Measurements from ENCODE around the gene ENTR1. TPM values are rescaled to one million over a fixed set of nuclear protein-coding genes. Genes with fewer than 3 reads are reported as not detected.

Gene ENTR1
- total RNA-seq, 4 donors from 2014 or later: 26.3 to 55.1 (median 44.0) TPM

GRCh38 chr9:136396219-136396515 lies 14.2 kb downstream of the ENTR1 start:
- peaks cover 0 to 73% of the 10 kb centered on the region in 2 donors for H3K36me3 ChIP-seq
- TF ChIP-seq POLR2AphosphoS5 (IDR thresholded peaks at IDR 0.05) (no peak), EP300 (IDR thresholded peaks at IDR 0.05) (no peak), POLR2A (IDR thresholded peaks at IDR 0.05) (no peak)
- TF ChIP-seq, protein P1, sequence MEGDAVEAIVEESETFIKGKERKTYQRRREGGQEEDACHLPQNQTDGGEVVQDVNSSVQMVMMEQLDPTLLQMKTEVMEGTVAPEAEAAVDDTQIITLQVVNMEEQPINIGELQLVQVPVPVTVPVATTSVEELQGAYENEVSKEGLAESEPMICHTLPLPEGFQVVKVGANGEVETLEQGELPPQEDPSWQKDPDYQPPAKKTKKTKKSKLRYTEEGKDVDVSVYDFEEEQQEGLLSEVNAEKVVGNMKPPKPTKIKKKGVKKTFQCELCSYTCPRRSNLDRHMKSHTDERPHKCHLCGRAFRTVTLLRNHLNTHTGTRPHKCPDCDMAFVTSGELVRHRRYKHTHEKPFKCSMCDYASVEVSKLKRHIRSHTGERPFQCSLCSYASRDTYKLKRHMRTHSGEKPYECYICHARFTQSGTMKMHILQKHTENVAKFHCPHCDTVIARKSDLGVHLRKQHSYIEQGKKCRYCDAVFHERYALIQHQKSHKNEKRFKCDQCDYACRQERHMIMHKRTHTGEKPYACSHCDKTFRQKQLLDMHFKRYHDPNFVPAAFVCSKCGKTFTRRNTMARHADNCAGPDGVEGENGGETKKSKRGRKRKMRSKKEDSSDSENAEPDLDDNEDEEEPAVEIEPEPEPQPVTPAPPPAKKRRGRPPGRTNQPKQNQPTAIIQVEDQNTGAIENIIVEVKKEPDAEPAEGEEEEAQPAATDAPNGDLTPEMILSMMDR (IDR thresholded peaks at IDR 0.05): no peak

GRCh38 chr9:136395345-136396218 lies 14.8 kb downstream of the ENTR1 start:
- H3K27ac ChIP-seq: no peak overlapping the region
- peaks cover 0 to 79% of the 10 kb centered on the region in 2 donors for H3K36me3 ChIP-seq
- ATAC-seq: no peak
- WGBS, 2 donors (ENCODE audit: low coverage in 1 of 2): 74% methylated on average over 2 of the region's 26 CpGs; no CpG with 5 or more reads in 1 of the 2 donors
- H3K27me3 ChIP-seq: no peaks in the 10 kb centered on the region
- H3K4me1 ChIP-seq: peaks cover 0 to 24% (median 14%) of the 10 kb centered on the region in 3 donors
- TF ChIP-seq POLR2A (IDR thresholded peaks at IDR 0.05) (no peak), EP300 (IDR thresholded peaks at IDR 0.05) (no peak), POLR2AphosphoS5 (IDR thresholded peaks at IDR 0.05) (no peak)
- TF ChIP-seq, protein P1 (IDR thresholded peaks at IDR 0.05): no peak
- H3K9me3 ChIP-seq: no peaks in the 10 kb centered on the region
- no peak overlapping the region for H3K4me3 ChIP-seq

More at GRCh38 chr9:136396219-136396515, 14.2 kb downstream of the ENTR1 start:
- no peak overlapping the region for H3K4me3 ChIP-seq
- H3K27ac ChIP-seq: no peak overlapping the region
- peaks cover 0 to 28% (median 15%) of the 10 kb centered on the region in 3 donors for H3K4me1 ChIP-seq
- H3K27me3 ChIP-seq: no peaks in the 10 kb centered on the region
- no peaks in the 10 kb centered on the region for H3K9me3 ChIP-seq
- no peak for ATAC-seq
- 50 to 83% methylated on average over 1 to 3 of the region's 4 CpGs for WGBS, 2 donors (ENCODE audit: low coverage in 1 of 2)

DNA sequence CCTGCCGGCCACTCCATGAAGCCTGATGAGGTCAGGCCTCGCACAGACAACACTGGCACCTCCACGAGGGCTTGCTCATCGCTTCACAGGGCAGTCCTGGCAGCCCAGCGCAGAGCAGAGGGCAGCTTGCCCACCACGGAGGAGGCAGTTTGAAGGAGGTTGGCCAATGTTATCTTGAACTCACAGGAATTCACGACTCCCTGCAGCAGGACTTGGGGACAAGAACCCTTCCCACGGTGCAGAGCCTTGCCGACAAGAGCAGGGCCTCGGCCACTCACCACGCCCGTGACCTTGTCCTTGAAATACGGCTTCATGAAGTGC lies 15.4 kb downstream of the ENTR1 start:
- Histone ChIP-seq H3K36me3 (peaks cover 0 to 83% of the 10 kb centered on the region in 2 donors), H3K27me3 (no peaks in the 10 kb centered on the region), H3K9me3 (no peaks in the 10 kb centered on the region), H3K27ac (no peak overlapping the region), H3K4me3 (no peak overlapping the region), H3K4me1 (peaks cover 0 to 19% (median 10%) of the 10 kb centered on the region in 3 donors)
- 90% methylated on average over 2 of the region's 13 CpGs; no CpG with 5 or more reads in 1 of the 2 donors for WGBS, 2 donors (ENCODE audit: low coverage in 1 of 2)
- TF ChIP-seq, protein P1 (IDR thresholded peaks at IDR 0.05): no peak
- TF ChIP-seq EP300 (IDR thresholded peaks at IDR 0.05): no peak
- TF ChIP-seq POLR2AphosphoS5 (IDR thresholded peaks at IDR 0.05): no peak
- no peak for TF ChIP-seq POLR2A (IDR thresholded peaks at IDR 0.05)
- ATAC-seq: no peak

DNA sequence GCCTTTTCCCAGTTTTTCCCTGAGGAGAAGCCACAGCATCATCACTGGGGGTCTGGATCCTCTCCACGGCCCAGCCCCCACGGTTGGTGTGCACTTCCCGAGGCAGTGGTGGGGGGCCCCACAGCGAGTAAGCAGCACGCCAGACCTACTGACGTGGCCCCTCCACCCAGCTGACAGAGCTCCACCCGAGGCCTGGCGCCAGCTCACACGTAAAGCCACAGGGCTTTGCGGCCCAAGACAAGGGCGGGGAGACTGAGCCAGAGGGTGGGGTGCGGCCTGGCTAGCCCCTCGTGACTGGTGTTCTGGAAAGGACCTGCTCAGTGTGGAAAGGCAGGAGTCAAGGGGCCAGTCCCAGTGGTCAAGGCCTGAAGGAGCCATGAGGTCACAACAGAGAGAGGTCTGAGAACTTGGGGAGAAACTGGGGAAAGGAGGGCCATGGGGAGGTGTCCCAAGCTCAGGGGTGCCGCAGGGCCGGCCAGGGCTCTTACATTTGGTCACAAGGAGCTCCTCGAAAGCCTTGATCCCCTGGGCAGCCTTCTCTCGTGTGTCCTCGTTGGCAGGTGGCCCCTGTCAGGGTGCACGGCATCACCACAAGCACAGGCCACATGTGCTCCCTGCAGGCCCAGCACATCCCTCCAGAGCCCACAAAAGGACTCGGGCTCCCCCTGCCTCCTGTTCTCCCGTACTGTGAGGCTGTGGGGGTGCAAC lies 15.9 kb downstream of the ENTR1 start:
- 80 to 87% methylated on average over 1 to 3 of the region's 21 CpGs for WGBS, 2 donors (ENCODE audit: low coverage in 1 of 2)
- Histone ChIP-seq H3K36me3 (peaks cover 0 to 88% of the 10 kb centered on the region in 2 donors), H3K4me1 (peaks cover 0 to 16% (median 10%) of the 10 kb centered on the region in 3 donors), H3K27ac (no peak overlapping the region), H3K4me3 (no peak overlapping the region), H3K9me3 (no peaks in the 10 kb centered on the region), H3K27me3 (no peaks in the 10 kb centered on the region)
- ATAC-seq: peak; percentile 69
- no peak for TF ChIP-seq POLR2A (IDR thresholded peaks at IDR 0.05)
- TF ChIP-seq EP300 (IDR thresholded peaks at IDR 0.05): no peak
- TF ChIP-seq, protein P1 (IDR thresholded peaks at IDR 0.05): no peak
- TF ChIP-seq POLR2AphosphoS5 (IDR thresholded peaks at IDR 0.05): no peak
